ENCODE data around the gene OTOG.

The OTOG gene

GRCh38 chr11:17574141-17575091 is 27.4 kb downstream of the OTOG start:
- no peak overlapping the region for H3K4me3 ChIP-seq (ENCODE audit: low read depth, low read length)
- DNase-seq (ENCODE audit: low read depth): no peak

- no peak overlapping the region for H3K4me3 ChIP-seq (ENCODE audit: low read depth, low read length)
- no peak for DNase-seq (ENCODE audit: low read depth)
Measured at GRCh38 chr11:17575431-17576425, 28.7 kb downstream of the OTOG start.

GRCh38 chr11:17578296-17578695 is 31.2 kb downstream of the OTOG start:
- H3K4me3 ChIP-seq (ENCODE audit: low read depth, low read length): no peak overlapping the region
- no peak for DNase-seq (ENCODE audit: low read depth)

GRCh38 chr11:17578958-17579357 is 31.9 kb downstream of the OTOG start:
- no peak for DNase-seq (ENCODE audit: low read depth)
- no peak overlapping the region for H3K4me3 ChIP-seq (ENCODE audit: low read depth, low read length)

- H3K4me3 ChIP-seq (ENCODE audit: low read depth, low read length): no peak overlapping the region
- DNase-seq (ENCODE audit: low read depth): no peak
Measured at GRCh38 chr11:17579451-17579850, 32.4 kb downstream of the OTOG start.

- H3K4me3 ChIP-seq (ENCODE audit: low read depth, low read length): no peak overlapping the region
- DNase-seq (ENCODE audit: low read depth): no peak
Measured at GRCh38 chr11:17580271-17580670, 33.2 kb downstream of the OTOG start.

GRCh38 chr11:17581036-17581731 is 34.1 kb downstream of the OTOG start:
- H3K4me3 ChIP-seq (ENCODE audit: low read depth, low read length): no peak overlapping the region
- no peak for DNase-seq (ENCODE audit: low read depth)

- no peak overlapping the region for H3K4me3 ChIP-seq (ENCODE audit: low read depth, low read length)
- DNase-seq (ENCODE audit: low read depth): no peak
Measured at GRCh38 chr11:17581732-17582053, 34.6 kb downstream of the OTOG start.

GRCh38 chr11:17585911-17586695 is 39.0 kb downstream of the OTOG start:
- H3K4me3 ChIP-seq (ENCODE audit: low read depth, low read length): no peak overlapping the region
- no peak for DNase-seq (ENCODE audit: low read depth)

GRCh38 chr11:17588166-17588565 is 41.1 kb downstream of the OTOG start:
- DNase-seq (ENCODE audit: low read depth): no peak
- no peak overlapping the region for H3K4me3 ChIP-seq (ENCODE audit: low read depth, low read length)

GRCh38 chr11:17588721-17589120 is 41.7 kb downstream of the OTOG start:
- DNase-seq (ENCODE audit: low read depth): no peak
- H3K4me3 ChIP-seq (ENCODE audit: low read depth, low read length): no peak overlapping the region

GRCh38 chr11:17590463-17590862 is 43.4 kb downstream of the OTOG start:
- no peak for DNase-seq (ENCODE audit: low read depth)
- H3K4me3 ChIP-seq (ENCODE audit: low read depth, low read length): no peak overlapping the region

GRCh38 chr11:17591293-17591692 is 44.2 kb downstream of the OTOG start:
- DNase-seq (ENCODE audit: low read depth): no peak
- H3K4me3 ChIP-seq (ENCODE audit: low read depth, low read length): no peak overlapping the region

- no peak for DNase-seq (ENCODE audit: low read depth)
- no peak overlapping the region for H3K4me3 ChIP-seq (ENCODE audit: low read depth, low read length)
Measured at GRCh38 chr11:17593466-17594245, 46.6 kb downstream of the OTOG start.

- no peak overlapping the region for H3K4me3 ChIP-seq (ENCODE audit: low read depth, low read length)
- DNase-seq (ENCODE audit: low read depth): no peak
Measured at GRCh38 chr11:17594686-17595192, 47.7 kb downstream of the OTOG start.

GRCh38 chr11:17595526-17596309 is 48.7 kb downstream of the OTOG start:
- no peak overlapping the region for H3K4me3 ChIP-seq (ENCODE audit: low read depth, low read length)
- no peak for DNase-seq (ENCODE audit: low read depth)

- no peak for DNase-seq (ENCODE audit: low read depth)
- H3K4me3 ChIP-seq (ENCODE audit: low read depth, low read length): no peak overlapping the region
Measured at GRCh38 chr11:17596310-17596669, 49.2 kb downstream of the OTOG start.

Measured in skeletal muscle cell (primary cell).